Inflammatory macrophage treated with lipopolysaccharide for 4 hours (primary cell): Measurements from ENCODE around the gene UXT.

ENCODE experiments used
- DNase-seq: peaks from one replicate; pipeline ENCODE4 v3.0.0-alpha.2; 2020

UXT gene

DNA sequence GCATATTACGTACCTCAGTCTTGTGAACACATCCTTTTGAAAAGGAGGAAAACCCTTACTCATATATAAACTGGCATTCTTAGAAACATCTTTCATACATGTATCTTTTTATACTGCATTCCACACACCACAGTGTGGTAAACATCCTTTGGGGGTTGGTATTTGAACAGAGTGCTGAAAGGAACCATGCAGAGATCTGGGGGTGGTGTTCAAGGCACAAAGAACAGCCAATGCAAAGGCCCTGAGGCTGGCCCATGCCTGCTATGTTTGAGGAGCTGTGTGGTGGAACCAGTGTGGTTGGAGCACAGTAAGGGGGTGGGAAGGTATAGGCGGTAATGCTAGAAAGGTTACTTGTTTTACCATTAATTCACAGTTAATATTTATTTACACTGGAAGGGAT lies 10.6 kb downstream of the UXT start:
- DNase-seq = no peak

DNA sequence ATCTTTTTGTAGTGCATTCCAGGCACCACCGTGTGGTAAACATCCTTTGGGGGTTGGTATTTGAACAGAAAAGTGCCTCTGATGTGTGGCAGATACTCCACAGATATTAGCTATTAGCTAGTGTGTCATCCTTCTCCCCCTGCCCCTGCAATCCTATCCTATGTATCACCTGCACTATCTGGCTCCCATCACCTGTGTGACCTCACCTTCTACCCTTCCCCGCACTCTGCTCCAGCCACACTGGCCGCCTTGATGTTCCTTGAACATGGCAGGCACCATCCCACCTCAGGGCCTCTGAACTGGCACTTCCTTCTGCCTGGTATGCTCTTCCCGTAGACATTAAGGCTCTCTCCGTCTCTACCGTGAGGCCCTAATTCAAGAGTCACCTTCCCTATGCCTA lies 12.3 kb downstream of the UXT start:
- DNase-seq = no peak

DNA sequence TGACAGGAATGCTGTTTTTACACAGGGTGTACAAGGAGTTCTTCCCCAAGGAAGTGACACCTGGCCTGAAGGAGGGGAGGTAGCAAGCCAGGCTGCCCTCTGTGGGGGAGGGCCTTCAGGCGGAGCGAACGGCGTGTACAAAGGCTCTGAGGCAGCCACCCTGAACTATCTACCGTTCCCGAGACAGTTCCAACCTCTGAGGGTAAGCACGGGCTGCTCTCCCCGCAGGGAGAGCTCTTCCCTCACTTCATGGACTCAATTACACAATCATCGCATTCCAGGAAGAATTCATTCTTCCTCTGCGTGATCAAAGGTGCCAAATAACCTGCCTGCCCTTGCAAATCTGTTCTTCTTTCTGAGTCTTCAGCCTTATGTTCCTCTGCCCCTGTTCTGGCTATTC lies 13.4 kb downstream of the UXT start:
- DNase-seq = no peak

GRCh38 chrX:47644557-47645091 lies 14.4 kb downstream of the UXT start:
- no peak for DNase-seq

DNA sequence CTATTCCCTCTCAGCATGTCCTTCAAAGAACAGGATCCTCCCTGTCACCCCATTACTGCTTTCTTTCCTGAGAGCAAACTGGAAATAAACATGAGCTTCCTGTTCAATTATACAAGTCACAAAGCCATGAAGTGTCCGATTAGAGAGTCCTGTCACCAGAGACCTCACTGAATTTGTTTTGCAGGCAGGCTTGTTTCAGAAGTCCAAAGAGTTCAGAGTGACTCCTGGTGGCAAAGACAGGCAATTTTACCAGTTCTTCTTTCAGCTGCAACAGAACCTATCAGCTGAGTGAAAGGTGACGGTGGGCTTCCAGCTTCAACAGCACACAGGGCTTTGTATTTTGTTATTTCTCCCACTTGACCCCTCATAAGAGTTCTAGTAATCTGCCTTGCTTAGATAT lies 15.1 kb downstream of the UXT start:
- peak; percentile 33 for DNase-seq

DNA sequence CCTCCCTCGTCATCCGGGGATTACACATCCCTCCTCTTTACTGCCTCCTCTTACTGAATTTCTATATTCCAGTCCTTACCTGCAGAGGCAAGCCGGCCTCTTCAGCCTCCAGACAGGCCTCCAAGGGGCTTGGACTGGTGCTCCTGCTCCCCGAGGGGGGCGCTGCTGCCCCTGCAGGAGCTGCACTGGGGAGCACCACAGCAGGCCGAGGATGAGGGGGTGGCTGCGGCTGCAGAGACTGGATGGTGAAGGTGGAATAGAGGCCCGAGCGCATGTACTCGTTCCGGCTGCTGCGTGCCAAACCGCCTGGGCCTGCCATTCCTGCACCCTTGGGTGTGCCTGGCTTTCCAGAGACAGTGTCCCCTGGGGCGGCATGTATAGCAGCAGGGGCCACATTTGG lies 20.2 kb downstream of the UXT start:
- DNase-seq = no peak

DNA sequence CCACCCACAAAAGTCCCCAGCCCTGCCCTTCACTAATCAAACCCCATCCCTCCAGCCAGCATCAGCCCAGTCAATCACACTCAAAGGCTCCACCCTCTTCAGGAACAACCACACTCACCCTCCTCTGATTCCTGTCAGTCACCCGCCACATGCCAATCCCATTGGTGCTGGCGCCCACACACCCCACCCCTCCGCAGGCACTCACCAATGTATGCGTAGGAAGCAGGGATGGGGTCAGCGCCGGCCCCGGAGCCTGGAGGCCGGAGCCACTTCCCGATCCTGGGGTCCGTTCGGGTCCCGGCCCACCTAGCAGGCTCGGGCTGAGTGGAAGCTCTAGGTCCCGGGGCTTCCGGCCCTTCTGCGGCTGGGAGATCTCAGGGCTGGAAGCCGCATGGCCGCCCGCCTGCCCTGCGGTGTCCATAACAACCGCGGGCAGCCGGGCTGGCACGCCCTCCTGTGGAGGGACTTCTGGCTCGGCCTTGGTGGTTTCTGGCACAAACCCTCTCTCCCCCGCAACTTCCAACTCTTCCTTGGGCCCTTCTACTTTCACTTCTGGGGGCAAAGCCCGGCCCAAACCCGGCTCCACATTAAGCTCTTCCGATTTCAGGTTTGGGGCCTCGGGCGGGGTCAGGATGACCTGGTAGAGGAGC lies 21.3 kb downstream of the UXT start:
- peak; percentile 80 for DNase-seq

- DNase-seq = no peak
These were observed 24.0 kb downstream of the UXT start for GRCh38 chrX:47634871-47635575.

GRCh38 chrX:47633689-47634590 lies 25.0 kb downstream of the UXT start:
- peak; percentile 83 for DNase-seq

GRCh38 chrX:47632666-47633065 lies 26.3 kb downstream of the UXT start:
- DNase-seq = peak; percentile 82

DNA sequence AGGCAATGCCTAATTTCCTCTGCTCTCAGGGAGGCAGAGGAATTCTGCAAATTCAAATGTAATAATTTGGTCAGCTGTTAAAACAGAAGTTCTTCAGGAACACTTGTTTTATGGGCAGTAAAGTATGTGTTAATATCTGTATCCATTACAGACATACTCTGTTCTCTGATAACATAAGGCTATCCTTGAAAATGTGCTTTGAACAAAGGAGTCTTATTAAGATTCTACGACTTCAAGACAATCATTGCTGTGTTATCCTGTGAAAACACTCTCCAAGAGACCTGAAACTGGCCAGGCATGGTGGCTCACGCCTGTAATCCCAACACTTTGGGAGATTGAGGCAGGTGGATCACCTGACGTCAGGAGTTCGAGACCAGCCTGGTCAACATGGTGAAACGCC lies 27.3 kb downstream of the UXT start:
- no peak for DNase-seq

- peak; percentile 23 for DNase-seq
These were observed 29.4 kb downstream of the UXT start, which contains the start of gene CFP for GRCh38 chrX:47629419-47630200. Gene CFP (minus strand): TSS chrX:47629930. CDS start chrX:47629844, 86 bp downstream.

DNA sequence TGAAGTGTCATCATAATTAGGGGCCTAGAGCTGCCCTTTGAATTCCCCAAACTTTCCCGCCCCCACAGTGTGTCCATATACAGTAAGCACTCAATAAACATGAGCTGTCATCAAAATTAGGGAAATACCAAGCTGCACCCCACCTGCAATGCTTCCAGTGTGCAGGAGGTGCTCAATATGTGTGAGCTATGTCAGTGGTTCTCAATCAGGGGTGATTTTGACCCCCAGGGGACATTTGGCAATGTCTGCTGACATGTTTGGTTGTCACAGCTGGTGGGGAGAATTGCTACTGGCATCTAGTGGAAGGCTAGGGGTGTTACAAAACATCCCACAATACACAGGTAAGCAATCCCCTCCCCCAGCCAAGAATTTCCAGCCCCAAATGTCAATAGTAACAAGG lies 30.0 kb downstream of the UXT start:
- DNase-seq = peak; percentile 23

- no peak for DNase-seq
These were observed 33.6 kb downstream of the UXT start for GRCh38 chrX:47625365-47625764.

- peak; percentile 55 for DNase-seq
These were observed 35.4 kb downstream of the UXT start for GRCh38 chrX:47623540-47624027.

DNA sequence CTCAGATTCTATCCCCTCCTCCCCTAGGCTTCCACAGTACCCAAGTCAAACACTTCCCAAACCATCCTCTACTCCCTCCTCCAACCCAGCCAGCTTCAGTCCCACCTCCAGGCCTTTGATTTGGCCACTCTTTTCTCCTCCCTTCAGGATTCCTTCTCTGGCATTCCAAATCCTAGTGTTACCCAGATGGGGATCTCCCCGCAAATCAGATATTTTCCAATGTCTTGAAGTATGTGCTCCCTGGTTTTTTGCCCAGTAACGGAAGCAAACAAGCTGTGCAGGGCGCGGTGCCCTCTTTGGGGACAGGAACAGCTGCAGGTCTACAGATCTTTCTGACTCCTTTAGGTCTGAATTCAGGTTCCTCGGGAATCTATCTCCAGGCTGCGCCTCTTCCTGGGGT lies 37.1 kb downstream of the UXT start:
- no peak for DNase-seq

DNA sequence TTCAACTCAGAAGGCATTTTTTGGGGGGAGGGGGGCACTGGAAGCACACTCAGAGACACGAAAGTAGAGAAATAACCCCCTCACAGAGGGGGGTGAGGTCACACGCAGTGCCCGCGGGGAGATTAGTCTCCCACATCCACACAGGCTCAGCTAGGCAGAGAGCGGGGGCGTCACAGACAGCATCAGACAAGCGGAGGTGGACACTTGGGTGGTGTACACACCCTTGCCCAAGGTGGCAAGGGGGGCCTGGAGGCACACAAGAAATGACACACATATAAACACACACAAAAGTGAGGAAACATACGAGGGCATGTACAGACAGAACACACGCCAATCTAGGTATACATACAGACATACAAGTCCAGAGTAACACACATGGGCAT lies 38.7 kb downstream of the UXT start:
- no peak for DNase-seq

GRCh38 chrX:47619486-47620302 lies 39.3 kb downstream of the UXT start, which contains the start of gene SYN1:
Gene SYN1 (minus strand): TSS chrX:47619857. CDS start chrX:47619728, 129 bp downstream.
- peak; percentile 75 for DNase-seq

DNA sequence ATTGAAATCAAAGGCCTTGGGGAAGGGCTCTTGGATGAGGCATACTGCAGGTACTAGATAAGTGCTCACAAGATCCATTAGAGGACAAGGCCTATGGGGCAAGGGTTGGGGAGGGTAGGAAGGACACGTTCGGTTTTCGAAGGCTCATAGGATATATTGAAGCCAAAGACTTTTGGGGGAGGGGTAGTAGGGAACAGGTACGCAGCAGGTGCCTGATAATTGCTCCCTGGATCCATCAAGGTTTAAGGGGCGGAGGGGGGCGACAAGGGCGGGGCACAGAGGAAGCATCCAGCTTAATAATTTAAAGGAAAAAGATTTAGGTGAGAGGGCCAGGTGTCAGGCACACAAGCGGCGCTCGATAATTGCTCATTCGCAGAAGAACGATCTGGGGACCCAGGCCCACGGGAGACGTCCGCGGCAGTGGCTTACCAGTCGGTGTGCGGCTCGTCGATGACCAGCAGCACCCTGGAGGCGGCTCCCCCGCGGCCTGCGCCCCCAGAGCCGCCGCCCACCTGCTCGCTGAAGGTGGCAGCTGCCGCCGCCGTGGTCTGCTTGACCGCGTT lies 40.0 kb downstream of the UXT start:
- no peak for DNase-seq

DNA sequence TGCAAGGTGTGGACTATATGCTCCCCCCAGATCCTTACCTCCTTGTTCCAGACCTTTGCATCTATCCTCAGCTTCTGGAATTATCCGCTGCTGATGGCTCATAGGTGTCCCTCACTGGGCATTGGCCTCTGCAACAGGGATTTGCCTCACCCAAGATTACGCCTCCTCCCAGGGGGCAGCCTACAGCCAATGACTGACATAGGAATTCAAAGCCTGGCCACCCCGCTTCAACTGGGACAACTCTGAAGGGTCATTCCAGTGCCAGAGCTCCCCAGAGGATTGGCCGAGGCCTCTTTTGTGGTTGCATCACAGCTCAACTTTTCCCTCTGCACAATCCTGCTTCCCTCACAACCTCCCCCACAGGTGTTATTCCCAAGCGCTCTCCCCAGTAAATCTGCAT lies 44.4 kb downstream of the UXT start:
- DNase-seq = no peak

DNA sequence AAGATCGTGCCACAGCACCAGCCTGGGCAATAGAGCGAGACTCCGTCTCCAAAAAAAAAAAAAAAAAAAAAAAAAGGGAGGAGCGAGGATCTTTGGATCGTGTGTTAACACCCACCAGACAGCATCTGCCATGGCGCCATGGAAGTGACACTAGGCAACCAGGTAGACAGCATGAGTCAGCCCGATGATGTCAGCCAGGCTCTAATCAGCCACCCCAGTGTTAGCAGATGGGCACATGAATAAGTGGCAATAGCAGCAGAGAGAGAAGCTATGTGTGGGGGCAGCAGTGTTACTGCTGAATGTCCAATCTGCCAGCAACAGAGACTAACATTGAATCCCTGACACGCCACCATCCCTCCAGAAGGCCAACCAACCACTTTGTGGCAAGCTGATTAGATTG lies 45.9 kb downstream of the UXT start:
- DNase-seq = no peak
